Panc1 (cell line): ENCODE data around the gene TSPAN17. TPM values are rescaled to one million over a fixed set of nuclear protein-coding genes. Genes with fewer than 3 reads are reported as not detected.

Source experiments
- ATAC-seq: fragments of 200-7000 bp; cut with Tn5 transposase; 2 replicates; pipeline ENCODE4 v1.9.1; 2020; ENCODE audit warnings: mild to moderate bottlenecking, moderate library complexity
- BruUV-seq: library from RNA; stranded (reverse); fragments of 400-500 nt; replicated peaks from 2 replicates; lab custom pipeline; 2021; lab: Mats Ljungman, UMichigan
- CTCF ChIA-PET: fragments of 300-600 bp; sonication (Branson Sonifier 250); formaldehyde crosslinking; loops from one replicate; lab custom pipeline; 2022; ENCODE audit warnings: antibody characterized with exemption; lab: Charles Lee
- POLR2A ChIA-PET: fragments of 300-600 bp; sonication (Branson Sonifier 250); formaldehyde crosslinking; loops from one replicate; lab custom pipeline; 2022; ENCODE audit warnings: antibody characterized with exemption; lab: Charles Lee
- DNase-seq: peaks from one replicate; pipeline ENCODE4 v3.0.0-alpha.2; 2010; ENCODE audit warnings: low read depth, low spot score
- H3K27ac ChIP-seq: 2 replicates; pipeline ENCODE4 v1.5.1; 2011; ENCODE audit warnings: mild to moderate bottlenecking, low read length, inconsistent platforms
- H3K27me3 ChIP-seq: fragments of 200-500 bp; sonication (Bioruptor generic); 2 replicates; pipeline ENCODE4 v1.6.0; 2014; ENCODE audit warnings: low read length, inconsistent platforms; ENCODE audit not compliant: control insufficient read depth, insufficient read depth
- H3K36me3 ChIP-seq: fragments of 200-500 bp; sonication (Bioruptor generic); 2 replicates; pipeline ENCODE4 v1.5.1; 2014; ENCODE audit warnings: inconsistent platforms, mild to moderate bottlenecking, low read length, moderate library complexity; ENCODE audit not compliant: control insufficient read depth, insufficient read depth
- H3K4me1 ChIP-seq: 2 replicates; pipeline ENCODE4 v1.5.1; 2011; ENCODE audit warnings: inconsistent platforms, mild to moderate bottlenecking, low read length, moderate library complexity; ENCODE audit not compliant: control insufficient read depth, insufficient read depth
- H3K4me3 ChIP-seq, 2 experiments: 2 replicates each; pipeline ENCODE4 v1.5.1; 2011 to 2012; ENCODE audit warnings: low read depth in 2 of 2, low read length in 2 of 2, mild to moderate bottlenecking in 2 of 2, inconsistent platforms in 1 of 2, moderate library complexity in 1 of 2
- H3K9me3 ChIP-seq: fragments of 200-500 bp; sonication (Bioruptor generic); 2 replicates; pipeline ENCODE4 v1.5.1; 2014; ENCODE audit warnings: low read depth, mild to moderate bottlenecking, inconsistent platforms, low read length, moderate library complexity; ENCODE audit not compliant: control insufficient read depth, insufficient read depth
- CTCF ChIP-seq: fragments of 450-650 bp; IDR thresholded peaks from 2 replicates; pipeline ENCODE4 v1.5.1; 2017; ENCODE audit warnings: mild to moderate bottlenecking
- POLR2AphosphoS5 ChIP-seq: IDR thresholded peaks from 2 replicates; pipeline ENCODE4 v1.6.1; 2012; ENCODE audit warnings: mild to moderate bottlenecking, low read depth, low read length, moderate library complexity
- REST ChIP-seq, 2 experiments: IDR thresholded peaks; 2 replicates each; pipeline ENCODE4 v1.6.1; 2011 to 2012; ENCODE audit warnings: low read depth in 2 of 2, control low read depth in 1 of 2, low read length in 1 of 2, mild to moderate bottlenecking in 1 of 2, moderate library complexity in 1 of 2; ENCODE audit not compliant: insufficient read depth in 1 of 2
- SIN3A ChIP-seq: IDR thresholded peaks from 2 replicates; pipeline ENCODE4 v1.6.1; 2012; ENCODE audit warnings: low read depth, mild to moderate bottlenecking, low read length, moderate library complexity, borderline replicate concordance; ENCODE audit not compliant: insufficient read depth
- TCF7L2 ChIP-seq: IDR thresholded peaks from 2 replicates; pipeline ENCODE4 v1.6.1; 2011; ENCODE audit warnings: mild to moderate bottlenecking, low read depth, low read length, inconsistent platforms
- in situ Hi-C: cut with HindIII; loops from 2 replicates; pipeline ENCODE4 v1.10.0; 2016; ENCODE audit warnings: low sequenced_read_pairs, low pct_unique_long_range_greater_than_20kb
- intact Hi-C: fragments of 100-400 bp; cut with micrococcal nuclease; formaldehyde crosslinking; loops from one replicate; pipeline ENCODE4 v1.10.0; 2022; ENCODE audit not compliant: unreplicated experiment
- total RNA-seq: library from RNA; stranded (reverse); gene quantifications from one replicate; pipeline ENCODE4 v1.2.1, GENCODE V29; 2021; ENCODE audit not compliant: unreplicated experiment

TSPAN17 gene
- total RNA-seq, 1 experiment from 2014 or later, result 64.7 TPM

- no peaks in the 10 kb centered on the region for H3K4me1 ChIP-seq
- CTCF ChIA-PET, result interaction anchor here (0.6 kb wide), 1 partner anchor 79 kb away, joined by 3 read pairs; no protein-coding TSS in a partner anchor
- ATAC-seq (no peak), DNase-seq (no peak)
- intact Hi-C loops (no loop called here), in situ Hi-C loops (no loop called here)
- H3K27ac ChIP-seq, result no peak overlapping the region
- BruUV-seq, result no TSS peak
- POLR2A ChIA-PET, result no interaction called here
- TF ChIP-seq POLR2AphosphoS5 (no peak), CTCF (no peak), REST (IDR thresholded peaks at IDR 0.05; ENCODE audit: insufficient read depth in 1 of 2, low read depth in 2 of 2, low read length in 1 of 2) (no peak), SIN3A (no peak), TCF7L2 (no peak)
- no peaks in the 10 kb centered on the region for H3K36me3 ChIP-seq
- no peaks in the 10 kb centered on the region for H3K9me3 ChIP-seq
- H3K4me3 ChIP-seq, result no peak overlapping the region
- no peaks in the 10 kb centered on the region for H3K27me3 ChIP-seq
Observed at GRCh38 chr5:176674799-176675198, 27.5 kb downstream of the TSPAN17 start.

GRCh38 chr5:176675676-176676360 lies 28.5 kb downstream of the TSPAN17 start:
- in situ Hi-C loops, result no loop called here
- Histone ChIP-seq H3K27me3 (no peaks in the 10 kb centered on the region), H3K4me3 (no peak overlapping the region), H3K27ac (no peak overlapping the region), H3K9me3 (no peaks in the 10 kb centered on the region), H3K36me3 (no peaks in the 10 kb centered on the region), H3K4me1 (no peaks in the 10 kb centered on the region)
- intact Hi-C loops, result no loop called here
- CTCF ChIA-PET, result interaction anchor here (1.4 kb wide), 1 partner anchor 15 kb away, joined by 3 read pairs; no protein-coding TSS in a partner anchor
- TF ChIP-seq CTCF, result no peak; the same call in 1 of the 2 replicates
- TF ChIP-seq SIN3A, result no peak
- TF ChIP-seq REST (IDR thresholded peaks at IDR 0.05; ENCODE audit: insufficient read depth in 1 of 2, low read depth in 2 of 2, low read length in 1 of 2), result no peak
- no peak for TF ChIP-seq TCF7L2
- TF ChIP-seq POLR2AphosphoS5, result no peak
- no TSS peak for BruUV-seq
- DNase-seq, result no peak
- peak; percentile 63 for ATAC-seq
- POLR2A ChIA-PET, result no interaction called here
